ENCODE measurements around the gene KLHL22.
"Not testable (repeated sequence)": the region's sequence is repeated elsewhere in the genome, so short reads cannot be mapped to it uniquely, and the experiment has no call there.

The KLHL22 gene

GRCh38 chr22:20470525-20470924, 25.1 kb downstream of the KLHL22 start:
- not testable (repeated sequence) for DNase-seq (ENCODE audit: low read depth in 2 of 3, low spot score in 1 of 3)

- no peak for DNase-seq (ENCODE audit: low read depth in 2 of 3, low spot score in 1 of 3)
Observed at GRCh38 chr22:20469110-20469868, 26.3 kb downstream of the KLHL22 start.

DNA sequence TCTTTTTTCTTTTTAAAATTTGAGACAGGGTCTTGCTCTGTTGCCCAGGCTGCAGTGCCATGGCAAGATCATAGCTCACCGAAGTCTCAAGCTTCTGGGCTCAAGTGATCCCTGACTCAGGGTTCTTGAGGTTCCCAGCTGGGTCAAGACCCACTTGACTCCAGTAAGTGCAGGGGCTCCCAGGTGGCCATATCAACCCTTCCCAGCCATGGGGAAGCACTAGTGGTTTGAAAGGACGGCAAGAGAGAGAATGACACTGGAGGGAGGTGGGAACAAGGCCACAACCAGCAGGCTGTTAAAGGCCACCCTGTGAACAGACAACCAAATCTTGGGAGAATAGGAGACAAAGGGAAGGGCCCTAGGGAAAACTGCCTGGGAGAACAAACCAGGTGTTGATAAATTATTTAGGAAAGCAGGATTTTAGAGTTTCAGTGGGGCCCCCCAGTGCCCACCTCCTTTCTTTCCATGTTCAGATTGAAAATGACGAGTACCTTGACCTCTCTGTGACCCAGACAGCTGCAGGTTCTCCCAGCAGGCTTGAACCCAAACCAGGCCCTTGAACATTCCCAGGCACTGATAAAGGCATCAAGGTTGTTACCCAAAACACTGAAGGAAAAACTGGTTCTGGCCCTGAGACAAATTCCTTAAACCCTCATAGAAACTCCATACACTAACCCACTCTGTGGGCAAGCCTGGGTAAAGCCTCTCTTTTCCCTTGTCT, 28.8 kb downstream of the KLHL22 start:
- DNase-seq (ENCODE audit: low read depth in 2 of 3, low spot score in 1 of 3) = no peak

DNA sequence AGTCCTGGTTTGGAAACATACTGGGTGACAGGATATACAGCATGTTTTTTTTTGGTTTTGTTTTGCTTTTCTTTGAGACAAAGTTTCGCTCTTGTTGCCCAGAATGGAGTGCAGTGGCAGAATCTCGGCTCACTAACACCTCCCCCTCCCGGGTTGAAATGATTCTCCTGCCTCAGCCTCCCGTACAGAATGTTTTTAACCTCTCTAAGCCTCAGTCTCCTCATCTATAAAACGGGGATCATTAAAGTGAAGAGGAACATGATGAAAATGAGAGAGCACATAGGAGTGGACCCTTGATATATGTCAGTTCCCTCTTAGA, 29.9 kb downstream of the KLHL22 start:
- no peak for DNase-seq (ENCODE audit: low read depth in 2 of 3, low spot score in 1 of 3)

DNA sequence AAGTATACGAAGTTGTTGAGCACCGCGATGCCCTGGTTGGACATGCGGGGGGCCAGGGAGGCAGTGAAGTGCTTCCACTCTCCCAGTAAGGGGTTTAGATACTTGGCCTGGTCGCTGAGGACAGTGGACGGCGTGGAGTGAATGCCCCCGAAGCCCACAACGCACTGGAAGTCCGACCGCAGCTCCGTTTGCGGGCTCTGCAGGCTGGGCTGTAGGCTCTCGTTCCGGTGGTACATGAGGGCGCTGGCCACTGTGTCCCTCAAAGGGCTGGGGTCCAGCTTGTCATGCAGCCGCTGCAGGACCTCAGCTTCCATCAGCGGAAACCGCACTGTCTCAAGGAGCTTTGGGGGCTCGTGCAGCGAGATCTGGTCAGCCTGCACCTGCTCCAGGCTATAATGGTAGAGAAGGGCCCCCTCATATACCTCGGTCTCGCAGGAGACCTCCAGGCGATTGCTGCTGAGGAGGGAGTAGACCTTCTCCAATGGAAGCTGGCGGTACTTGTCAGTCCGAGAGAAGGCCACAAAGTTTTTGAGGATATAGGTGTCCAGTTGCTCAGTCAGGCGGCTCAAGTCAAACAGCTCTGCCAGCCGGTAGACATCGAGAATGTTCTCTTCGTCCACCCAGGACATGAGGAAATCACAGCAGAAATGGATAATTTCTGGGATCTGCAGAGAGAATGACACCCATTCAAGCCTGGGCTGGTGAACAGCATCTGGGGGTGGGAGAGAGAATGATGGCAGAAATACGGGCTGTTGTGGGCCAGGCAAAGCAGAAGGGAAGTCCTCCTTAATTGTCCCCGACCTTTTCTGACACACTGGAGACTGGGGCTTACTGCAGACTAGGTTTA, 30.5 kb downstream of the KLHL22 start:
- DNase-seq (ENCODE audit: low read depth in 2 of 3, low spot score in 1 of 3) = no peak

DNA sequence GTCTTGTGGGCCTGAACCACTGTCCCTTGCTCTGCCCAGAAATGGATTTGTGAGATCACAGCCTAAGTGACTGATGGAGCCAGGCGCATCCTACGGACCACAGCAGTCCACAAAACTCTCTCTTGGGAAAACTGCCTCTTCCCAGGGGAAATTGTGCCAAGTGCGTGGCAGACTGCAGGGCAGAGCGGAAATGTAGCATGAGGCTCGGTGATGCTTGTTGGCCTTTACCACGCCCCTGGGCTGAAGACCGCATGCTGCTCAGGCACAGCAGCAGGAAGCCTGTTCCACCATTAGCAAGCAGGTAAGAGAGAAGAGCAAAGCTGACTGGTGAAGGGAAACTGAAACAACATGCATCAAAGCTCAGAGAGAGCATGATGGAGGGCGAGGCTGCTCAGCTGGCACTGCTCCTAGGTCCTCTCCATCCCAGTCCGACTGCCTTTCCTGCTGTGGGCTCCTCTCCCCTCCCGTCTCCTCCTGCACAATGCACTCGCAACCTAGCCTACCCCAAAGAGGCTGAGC, 31.4 kb downstream of the KLHL22 start:
- peak in 2 of 3 donors; percentile 38 for DNase-seq (ENCODE audit: low read depth in 2 of 3, low spot score in 1 of 3)

DNA sequence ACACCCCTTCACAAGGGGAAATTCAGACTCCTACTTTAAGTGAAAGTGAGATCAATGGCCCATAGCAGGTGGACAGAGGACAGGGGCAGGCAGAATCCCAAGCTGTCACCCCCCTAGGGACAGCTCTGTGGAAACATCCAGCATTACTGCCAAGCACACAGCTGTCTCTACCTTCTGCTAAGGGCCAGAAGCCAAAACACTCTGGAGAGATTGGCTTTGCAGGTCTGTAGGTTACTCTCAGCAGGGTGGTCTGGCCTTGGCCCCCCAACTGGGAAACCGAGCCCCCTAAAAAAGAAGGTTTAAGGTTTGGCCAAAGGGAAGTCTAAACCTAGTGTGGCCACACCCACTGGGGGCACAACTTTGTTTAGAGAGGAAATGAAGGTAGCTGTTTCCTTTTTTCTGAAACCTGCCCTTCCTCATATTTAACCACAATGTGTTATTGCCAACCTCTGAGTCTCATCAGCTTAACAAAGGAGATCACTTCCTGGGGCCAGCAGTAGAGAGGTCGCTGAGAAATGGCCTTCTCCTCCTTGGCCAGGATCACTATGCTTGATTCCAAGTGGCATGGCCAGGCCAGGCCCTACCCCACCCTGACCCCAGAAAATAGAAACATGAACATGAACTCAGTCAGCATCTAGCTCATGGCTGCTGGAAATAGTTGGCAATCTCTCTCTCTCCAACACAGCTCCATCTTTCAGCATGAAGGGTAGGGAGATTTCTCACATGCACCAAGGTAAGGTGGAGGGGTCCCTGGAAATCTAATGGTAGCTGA, 32.1 kb downstream of the KLHL22 start:
- DNase-seq (ENCODE audit: low read depth in 2 of 3, low spot score in 1 of 3) = no peak

GRCh38 chr22:20459862-20460261, 35.7 kb downstream of the KLHL22 start:
- no peak for DNase-seq (ENCODE audit: low read depth in 2 of 3, low spot score in 1 of 3)

DNA sequence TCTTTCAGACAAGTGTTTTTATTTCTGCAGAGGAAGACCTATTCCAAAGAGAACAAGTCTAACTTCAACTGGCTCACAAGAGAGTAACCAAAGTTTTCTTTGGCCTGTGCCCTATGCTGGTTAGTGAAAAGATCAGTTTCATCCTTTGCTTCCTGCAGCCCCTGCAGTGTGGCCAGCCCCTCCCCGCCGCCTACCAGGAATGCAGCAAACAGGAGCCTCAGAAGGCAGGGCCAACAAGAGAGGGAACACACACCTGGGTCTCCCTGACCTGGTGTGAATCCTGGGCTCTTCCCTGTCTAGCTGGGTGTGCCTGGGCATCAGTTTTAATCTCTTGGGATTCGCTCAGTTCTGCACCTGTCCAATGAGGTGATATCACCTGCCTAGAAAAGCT, 36.4 kb downstream of the KLHL22 start:
- no peak for DNase-seq (ENCODE audit: low read depth in 2 of 3, low spot score in 1 of 3)

- DNase-seq (ENCODE audit: low read depth in 2 of 3, low spot score in 1 of 3) = no peak
Observed at GRCh38 chr22:20458530-20459151, 37.0 kb downstream of the KLHL22 start.

- no peak for DNase-seq (ENCODE audit: low read depth in 2 of 3, low spot score in 1 of 3)
Observed at GRCh38 chr22:20457506-20458240, 37.9 kb downstream of the KLHL22 start.

DNA sequence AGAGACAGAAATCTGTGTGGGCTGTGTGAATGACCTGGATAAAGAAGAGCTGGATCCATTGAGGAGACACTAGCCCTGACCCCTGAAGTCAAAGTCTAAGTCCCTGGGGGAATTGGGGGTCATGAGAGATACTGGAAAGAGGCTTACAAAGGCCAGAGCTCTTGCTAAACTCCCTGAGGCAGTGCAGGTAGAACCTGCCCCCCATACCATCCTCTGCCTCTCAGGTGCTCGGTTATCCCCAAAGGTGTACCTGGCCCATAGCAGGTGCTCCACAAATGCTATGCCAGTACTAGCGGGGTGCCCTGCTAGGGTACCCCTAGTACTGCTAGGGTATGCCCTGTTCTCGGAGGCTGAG, 38.9 kb downstream of the KLHL22 start:
- DNase-seq (ENCODE audit: low read depth in 2 of 3, low spot score in 1 of 3) = no peak

DNA sequence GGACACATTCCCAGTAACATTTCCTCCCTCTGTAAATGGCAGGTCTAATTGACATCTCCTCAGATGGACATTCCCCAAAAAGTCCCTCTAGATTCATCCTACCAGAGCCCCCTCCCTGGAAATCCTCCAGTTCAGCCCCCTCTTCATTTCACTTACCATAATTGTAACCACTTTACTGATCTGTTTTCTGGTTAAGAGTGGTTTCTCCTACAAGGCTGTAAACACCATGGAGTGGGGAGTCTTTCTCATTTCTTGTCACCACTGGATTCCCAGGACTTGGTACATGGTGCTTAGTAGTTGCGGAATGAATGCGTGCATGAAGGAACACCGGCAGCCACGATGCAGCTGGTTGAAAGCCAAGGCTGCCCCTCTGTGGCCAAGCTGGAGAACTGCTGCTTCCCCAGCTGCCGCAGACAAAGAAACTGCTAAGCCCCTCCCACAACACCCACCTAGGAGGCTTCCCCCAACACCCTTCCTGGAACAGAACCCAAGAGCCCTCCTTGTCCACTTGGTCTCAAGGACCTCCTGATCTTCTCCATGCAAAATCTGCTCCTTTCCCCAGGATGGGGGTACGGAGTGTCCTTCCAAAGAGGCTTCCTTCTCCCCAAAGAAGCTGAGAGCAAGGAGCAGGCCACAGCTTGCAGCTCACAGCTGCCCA, 39.4 kb downstream of the KLHL22 start:
- peak; percentile 62 to 76 (median 75) for DNase-seq (ENCODE audit: low read depth in 2 of 3, low spot score in 1 of 3)

DNA sequence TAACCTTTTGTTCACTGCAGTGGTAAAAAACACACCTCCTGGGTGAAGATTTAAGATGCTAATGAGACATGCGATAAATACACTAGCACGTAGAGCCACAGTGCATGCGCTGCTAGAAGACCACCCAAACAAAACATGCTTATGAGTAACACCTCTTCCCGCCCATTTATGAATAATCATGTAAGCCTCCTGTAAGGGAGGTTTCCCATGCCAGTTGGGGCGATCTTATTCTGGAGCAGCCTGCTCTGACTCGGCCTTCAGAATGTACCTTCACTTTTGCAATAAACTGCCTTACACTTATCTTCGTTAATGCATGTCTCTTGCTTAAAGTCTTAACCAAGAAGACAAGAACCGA, 39.9 kb downstream of the KLHL22 start:
- no peak for DNase-seq (ENCODE audit: low read depth in 2 of 3, low spot score in 1 of 3)

DNA sequence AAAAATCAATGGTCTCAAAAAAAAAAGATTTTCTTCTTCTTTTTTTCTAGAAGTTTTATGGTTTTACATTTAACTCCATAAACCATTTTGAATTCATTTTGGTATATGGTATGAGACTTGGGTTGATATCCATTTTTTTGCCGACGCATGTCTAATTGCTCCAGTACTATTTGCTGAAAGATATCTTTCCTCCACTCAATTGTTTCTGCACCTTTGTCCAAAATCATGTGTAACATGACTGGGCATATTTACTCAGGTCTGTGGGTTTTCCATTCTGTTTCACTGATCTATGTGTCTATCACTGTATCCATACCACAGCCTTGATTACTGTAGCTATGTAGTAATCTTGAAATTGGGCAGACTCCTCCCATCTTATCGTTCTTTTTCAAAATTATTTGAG, 42.4 kb downstream of the KLHL22 start:
- DNase-seq (ENCODE audit: low read depth in 2 of 3, low spot score in 1 of 3) = no peak

- DNase-seq (ENCODE audit: low read depth in 2 of 3, low spot score in 1 of 3) = no peak
Observed at GRCh38 chr22:20451920-20452319, 43.7 kb downstream of the KLHL22 start.

DNA sequence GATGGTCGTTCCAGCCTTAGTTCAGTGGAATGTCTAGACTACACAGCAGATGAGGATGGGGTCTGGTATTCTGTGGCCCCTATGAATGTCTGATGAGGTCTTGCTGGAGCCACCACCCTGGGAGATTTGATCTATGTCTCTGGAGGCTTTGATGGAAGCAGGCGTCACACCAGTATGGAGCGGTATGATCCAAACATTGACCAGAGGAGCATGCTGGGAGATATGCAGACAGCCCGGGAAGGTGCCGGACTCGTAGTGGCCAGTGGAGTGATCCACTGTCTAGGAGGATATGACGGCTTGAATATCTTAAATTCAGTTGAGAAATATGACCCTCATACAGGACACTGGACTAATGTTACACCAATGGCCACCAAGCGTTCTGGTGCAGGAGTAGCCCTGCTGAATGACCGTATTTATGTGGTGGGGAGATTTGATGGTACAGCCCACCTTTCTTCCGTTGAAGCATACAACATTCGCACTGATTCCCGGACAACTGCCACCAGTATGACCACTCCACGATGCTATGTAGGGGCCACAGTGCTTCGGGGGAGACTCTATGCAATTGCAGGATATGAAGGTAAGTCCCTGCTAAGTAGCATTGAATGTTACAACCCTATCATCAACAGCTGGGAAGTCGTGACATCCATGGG, 44.3 kb downstream of the KLHL22 start:
- not testable (repeated sequence) for DNase-seq (ENCODE audit: low read depth in 2 of 3, low spot score in 1 of 3)

DNA sequence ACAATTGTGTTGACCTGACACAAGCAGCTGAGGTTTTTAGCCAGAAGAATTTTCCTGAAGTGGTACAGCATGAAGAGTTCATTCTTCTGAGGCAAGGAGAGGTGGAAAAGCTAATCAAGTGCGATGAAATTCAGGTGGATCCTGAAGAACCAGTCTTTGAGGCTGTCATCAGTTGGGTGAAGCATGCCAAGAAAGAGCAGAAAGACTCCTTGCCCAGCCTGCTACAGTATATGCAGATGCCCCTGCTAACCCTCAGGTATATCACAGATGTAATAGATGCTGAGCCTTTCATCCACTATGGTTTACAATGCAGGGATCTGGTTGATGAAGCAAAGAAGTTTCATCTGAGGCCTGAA, 45.1 kb downstream of the KLHL22 start:
- DNase-seq (ENCODE audit: low read depth in 2 of 3, low spot score in 1 of 3) = no peak
